GM19240 (cell line): ENCODE data around the gene TTLL4.
A peak's percentile ranks its signal among the peaks of the same experiment; 100 is the strongest.

Source experiments
- DNase-seq: peaks from one replicate; pipeline ENCODE4 v3.0.0; 2011; ENCODE audit warnings: low spot score; ENCODE audit not compliant: insufficient read length

TTLL4 gene, protein sequence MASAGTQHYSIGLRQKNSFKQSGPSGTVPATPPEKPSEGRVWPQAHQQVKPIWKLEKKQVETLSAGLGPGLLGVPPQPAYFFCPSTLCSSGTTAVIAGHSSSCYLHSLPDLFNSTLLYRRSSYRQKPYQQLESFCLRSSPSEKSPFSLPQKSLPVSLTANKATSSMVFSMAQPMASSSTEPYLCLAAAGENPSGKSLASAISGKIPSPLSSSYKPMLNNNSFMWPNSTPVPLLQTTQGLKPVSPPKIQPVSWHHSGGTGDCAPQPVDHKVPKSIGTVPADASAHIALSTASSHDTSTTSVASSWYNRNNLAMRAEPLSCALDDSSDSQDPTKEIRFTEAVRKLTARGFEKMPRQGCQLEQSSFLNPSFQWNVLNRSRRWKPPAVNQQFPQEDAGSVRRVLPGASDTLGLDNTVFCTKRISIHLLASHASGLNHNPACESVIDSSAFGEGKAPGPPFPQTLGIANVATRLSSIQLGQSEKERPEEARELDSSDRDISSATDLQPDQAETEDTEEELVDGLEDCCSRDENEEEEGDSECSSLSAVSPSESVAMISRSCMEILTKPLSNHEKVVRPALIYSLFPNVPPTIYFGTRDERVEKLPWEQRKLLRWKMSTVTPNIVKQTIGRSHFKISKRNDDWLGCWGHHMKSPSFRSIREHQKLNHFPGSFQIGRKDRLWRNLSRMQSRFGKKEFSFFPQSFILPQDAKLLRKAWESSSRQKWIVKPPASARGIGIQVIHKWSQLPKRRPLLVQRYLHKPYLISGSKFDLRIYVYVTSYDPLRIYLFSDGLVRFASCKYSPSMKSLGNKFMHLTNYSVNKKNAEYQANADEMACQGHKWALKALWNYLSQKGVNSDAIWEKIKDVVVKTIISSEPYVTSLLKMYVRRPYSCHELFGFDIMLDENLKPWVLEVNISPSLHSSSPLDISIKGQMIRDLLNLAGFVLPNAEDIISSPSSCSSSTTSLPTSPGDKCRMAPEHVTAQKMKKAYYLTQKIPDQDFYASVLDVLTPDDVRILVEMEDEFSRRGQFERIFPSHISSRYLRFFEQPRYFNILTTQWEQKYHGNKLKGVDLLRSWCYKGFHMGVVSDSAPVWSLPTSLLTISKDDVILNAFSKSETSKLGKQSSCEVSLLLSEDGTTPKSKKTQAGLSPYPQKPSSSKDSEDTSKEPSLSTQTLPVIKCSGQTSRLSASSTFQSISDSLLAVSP

DNA sequence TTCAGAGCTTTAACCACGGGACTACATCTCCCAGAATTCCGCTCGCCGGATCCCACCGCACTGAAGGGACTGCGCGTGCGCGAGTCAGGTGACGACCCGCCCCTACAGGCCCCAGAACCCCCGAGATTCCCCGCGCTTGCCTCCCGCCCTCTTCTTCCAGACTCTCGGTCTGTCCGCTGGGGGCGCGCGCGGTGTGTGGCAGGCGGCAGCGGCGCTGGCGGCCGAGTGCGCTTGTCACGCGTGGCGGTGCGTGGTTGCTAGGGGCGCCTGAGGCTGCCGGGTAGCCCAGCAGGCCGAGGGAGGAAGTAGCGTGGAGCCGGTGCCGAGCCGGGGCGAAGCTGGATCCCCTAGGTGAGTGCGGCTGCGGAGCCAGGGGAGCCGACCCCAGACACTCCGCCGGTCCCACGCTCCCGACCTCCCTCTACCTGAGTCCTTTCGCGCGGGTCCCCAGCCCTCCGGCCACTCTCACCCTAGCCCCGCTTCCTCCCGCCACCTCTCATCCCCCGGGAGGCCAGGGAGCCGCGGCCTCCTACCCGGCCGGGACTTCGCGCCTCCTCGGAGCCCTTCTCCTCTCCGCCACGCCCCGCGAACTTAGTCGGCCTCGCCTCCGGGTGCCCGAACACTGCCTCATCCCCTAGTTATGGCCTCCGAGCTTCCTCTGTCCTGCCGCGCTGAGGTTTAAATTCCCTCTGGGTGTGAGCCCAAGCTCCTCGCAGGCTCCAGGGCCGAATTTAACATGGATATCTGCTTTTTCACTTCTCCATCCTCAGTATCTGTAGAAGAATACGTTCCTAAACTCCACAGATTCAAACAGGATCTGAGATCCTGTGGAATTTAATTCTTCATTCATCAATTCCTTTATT, at the start of gene TTLL4:
Gene TTLL4 (plus strand): TSS at position 149 of the 863 bp plus-strand sequence. CDS start 26,842 bp downstream, outside the sequence.
- peak; percentile 94 for DNase-seq

DNA sequence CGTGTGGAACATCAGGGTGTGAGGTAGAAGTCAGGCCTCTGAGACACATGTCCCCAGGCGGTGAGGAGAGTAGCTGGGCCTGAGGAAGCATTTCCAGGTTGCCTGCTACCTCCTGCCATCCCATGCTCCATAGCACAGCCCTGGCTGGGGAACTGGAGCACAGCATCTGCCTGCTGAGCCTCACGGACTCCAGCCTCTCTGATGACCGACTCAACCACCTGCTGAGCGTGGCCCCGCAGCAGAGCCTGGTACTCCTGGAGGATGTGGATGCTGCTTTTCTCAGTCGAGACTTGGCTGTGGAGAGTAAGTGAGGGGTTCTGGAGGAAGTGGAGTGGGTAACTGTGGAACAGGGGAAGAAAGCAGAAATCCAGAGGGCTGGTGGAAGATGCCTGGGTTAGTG, 48.3 kb upstream of the TTLL4 start:
- no peak for DNase-seq

DNA sequence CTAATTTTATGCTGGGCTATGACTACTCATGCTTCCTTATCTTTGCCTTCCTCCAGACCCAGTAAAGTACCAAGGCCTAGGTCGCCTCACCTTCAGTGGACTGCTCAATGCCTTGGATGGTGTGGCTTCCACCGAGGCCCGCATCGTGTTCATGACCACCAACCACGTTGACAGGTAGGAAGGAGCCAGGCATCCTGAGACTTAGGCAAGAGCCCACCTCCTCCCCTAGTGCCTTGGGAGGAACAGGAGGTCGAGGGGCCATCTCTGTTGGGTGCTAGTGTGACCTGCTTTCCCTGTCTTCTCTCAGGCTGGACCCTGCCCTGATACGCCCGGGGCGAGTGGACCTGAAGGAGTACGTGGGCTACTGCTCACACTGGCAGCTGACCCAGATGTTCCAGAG, 47.8 kb upstream of the TTLL4 start:
- DNase-seq: no peak

DNA sequence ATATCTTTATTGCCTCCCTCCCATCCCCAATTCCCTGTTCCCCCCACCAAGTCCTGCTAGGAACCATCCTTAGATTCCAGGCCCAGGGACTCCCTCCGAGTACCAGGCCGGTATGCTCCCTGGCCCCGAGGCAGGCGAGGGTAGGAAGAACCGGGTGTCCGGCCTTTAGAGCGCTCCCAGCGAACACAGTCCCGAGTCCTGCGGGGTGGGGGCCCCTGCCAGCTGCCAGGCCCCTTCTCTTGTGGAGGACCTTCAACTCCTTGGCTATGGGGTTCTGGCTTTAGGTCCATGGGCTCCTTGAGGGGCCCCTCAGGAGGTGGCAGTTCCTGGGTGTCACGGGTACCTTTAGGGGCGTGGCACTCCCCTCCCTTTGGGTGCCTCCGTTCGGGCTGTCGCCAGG, 46.7 kb upstream of the TTLL4 start:
- DNase-seq: no peak

DNA sequence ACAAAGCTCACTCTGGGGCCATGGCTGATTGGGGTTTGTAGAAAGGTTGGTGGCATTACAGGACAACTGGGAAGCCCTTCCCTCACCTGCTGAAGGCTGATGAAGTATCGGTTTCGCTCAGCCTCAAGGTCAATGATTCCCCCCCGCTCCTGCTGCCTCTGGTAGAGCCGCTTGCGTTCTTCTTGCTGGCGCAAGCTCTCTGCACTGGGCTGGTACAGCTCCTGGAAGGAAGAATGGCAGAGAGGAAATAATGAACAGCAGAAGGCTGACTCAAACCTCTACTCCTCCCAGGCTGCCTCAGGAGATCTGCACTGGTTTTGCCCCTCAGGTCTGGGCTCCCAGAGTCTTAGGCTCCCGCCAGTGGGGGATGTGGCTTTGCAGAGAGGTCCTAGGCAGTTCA, 46.0 kb upstream of the TTLL4 start:
- no peak for DNase-seq

DNA sequence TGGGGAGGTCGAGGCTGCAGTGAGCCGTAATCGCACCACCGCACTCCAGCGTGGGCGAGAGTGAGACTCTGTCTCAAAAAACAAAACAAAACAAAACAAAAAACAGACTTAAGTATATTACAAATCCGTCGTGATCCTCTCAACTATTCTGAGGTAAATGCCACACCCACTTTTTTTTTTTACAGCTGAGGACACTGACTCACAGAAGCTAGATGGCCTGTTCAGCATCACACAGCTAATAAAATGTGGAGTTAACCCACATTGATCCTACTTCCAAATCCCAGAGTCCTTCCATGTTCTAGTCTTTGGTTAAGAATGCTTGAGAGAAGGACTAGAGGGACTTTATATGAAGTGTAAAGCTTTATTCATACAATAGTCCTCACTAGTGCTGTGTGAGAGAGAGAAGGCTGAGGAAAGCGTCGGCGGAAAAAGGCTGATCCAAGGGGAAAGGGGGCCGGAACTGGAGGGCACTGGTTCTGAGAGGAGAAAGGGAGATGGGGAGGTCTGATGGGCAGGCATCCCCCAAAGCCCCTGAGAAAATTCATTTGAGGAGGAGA, 39.5 kb upstream of the TTLL4 start:
- no peak for DNase-seq

DNA sequence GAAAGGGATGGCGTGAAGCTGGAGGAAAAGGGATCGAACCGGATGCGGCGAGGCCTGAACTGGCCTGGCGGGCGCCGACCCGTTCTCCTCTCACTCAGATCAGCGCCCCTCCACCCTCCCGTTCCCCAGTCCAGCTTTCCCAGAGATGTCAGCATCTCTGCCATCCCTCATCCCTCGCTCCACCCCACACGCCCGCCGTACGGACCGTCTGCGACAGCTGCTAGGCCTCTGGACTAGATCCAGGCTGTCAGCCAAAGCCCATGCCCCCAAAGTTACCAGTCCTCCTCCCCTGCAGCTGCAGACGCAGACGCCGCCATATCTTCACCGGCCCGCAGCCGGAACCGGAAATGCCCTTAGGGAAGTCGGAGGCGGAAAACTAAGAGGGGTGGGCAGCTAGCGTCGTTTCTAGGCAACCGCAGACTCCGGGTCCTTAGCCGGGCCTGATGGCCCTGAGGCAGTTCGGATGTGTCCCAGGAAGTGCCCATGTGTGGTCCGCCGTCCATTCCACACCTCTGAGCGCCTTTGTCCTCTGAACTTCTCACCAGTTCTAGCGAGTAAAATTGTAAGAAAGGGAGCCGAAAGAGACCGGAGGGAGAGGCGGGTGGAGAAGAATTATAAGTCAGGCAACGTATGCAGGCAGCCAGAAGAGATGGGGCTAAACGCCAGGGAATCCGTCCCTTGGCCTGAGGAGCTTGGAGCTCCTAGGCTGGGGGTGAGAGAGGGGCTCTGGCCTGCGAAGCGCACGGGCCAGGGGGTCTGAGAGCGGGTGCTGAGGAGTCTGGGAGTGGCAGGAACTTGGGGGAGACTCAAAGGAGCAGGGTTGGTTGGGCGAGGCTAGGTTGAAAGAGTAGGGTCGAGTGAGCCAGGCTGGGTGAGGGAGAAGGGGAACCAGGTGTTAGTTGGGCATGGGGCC, 38.7 kb upstream of the TTLL4 start, which contains the start of the genes RNF25 and STK36:
Gene RNF25 (minus strand): TSS at position 349 of the 913 bp plus-strand sequence. CDS start 32 bp downstream, at position 317.
Gene STK36 (plus strand): TSS at position 433 of the 913 bp plus-strand sequence. CDS start 744 bp downstream, outside the sequence.
- DNase-seq: peak; percentile 92

DNA sequence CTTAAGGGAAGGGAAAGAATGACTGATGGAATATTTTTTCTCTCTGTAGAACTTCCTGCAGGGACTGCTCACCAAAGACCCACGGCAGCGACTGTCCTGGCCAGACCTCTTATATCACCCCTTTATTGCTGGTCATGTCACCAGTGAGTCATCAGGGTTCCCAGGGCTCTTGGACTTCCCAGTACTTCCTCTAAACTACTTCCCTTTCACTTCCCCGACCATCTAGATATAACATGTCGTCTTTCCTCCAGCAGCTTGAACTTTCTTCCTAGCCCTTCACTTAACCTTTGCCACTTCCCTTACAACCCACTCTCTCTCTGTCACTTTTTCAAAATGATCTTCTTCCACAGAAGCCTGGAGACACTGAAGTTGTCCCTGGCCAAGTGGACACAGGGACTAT, 31.5 kb upstream of the TTLL4 start:
- no peak for DNase-seq

DNA sequence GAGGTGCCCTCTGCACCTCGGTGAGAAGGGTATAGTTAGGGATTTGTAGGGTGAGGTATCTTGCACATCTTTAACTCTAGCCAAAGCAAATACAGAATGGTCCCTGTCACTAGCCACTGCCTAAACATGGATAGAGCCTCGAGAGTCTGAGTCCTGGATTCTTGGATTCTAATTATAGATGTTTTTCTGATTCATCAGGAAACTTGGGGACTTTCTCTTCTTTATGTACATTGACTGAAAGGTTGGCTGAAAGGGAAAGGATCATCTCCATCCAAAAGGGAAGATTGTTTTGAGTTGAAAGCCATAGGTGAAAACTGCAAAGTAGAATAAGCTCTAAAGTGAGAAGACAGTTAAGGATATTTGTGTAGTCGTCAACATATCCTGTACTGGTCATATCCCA, 30.6 kb upstream of the TTLL4 start:
- DNase-seq: no peak

DNA sequence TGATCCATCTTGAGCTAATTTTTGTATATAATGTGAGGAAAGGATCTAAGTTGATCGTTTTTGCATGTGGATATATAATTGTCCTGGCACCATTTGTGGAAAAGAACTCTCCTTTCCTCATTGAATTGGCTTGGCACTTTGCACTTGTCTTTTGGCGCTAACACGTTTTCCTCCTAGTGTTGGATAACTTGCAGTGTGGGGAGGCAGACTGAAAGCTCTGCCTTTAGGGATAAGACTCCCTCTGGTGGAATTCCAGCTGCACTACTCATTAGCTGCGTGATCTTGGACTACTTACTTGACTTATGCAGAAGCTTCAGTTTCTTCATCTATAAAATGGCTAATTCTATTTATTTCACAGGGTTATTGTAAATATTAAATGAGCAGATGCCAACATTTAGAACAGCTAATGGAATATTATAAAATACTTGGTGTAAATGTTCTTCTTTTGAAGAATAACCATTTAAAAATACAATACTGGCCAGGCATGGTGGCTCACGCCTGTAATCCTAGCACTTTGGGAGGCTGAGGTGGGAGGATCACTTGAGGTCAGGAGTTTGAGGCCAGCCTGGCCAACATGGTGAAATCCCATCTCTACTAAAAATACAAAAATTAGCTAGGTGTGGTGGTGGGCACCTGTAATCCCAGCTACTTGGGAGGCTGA, 23.1 kb upstream of the TTLL4 start:
- peak; percentile 34 for DNase-seq

DNA sequence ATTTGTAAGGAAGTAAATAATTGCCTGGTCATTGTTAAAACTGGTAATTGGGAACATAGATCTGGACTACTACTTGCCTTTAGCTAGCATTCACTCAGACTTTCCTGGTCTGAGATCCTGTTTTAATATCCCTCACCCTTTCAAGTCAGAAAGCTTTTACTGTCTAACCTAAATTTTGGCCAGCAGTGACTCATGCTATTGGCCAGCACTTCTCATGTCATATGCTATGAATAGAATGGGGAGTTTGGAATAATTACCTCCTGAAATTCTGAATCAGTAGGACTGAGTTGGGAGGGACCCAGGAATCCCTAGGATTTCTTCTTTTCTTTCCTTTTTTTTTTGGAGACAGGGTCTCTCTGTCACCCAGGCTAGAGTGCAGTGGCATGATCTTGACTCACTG, 19.4 kb upstream of the TTLL4 start:
- DNase-seq: no peak

DNA sequence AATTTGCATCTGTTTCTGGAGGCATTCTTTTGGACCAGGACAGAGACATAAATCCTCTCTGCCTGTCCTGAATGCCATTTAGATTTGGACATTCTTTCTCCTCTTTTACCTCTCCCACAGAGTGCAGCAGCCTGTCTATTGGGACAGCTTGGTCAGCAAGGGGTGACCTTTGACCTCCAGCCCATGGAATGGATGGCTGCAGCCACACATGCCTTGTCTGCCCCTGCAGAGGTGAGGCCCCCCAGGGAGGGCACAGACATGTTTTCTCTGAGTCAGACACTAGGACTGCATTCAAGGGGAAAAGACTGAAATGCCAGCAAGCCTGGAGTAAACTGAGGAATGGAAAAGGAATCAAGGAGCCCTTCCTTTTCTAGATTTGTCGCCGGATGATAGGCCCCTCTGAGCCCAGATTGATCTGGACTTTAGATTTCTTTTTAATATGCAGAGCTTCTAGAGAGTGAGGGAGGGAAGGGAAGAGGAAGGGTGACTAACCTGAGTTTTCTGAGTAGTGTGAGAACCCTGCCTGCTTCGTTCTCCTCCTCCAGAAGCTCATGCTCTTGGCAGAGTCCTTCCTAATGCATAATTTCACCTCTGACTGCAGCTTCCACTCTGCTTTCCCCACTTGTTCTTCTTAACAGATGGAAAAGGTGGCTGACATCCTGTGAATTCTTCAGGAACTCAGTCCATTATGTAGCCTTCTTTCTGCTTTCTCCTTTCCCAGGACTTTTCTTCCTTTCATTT, 16.1 kb upstream of the TTLL4 start:
- no peak for DNase-seq

DNA sequence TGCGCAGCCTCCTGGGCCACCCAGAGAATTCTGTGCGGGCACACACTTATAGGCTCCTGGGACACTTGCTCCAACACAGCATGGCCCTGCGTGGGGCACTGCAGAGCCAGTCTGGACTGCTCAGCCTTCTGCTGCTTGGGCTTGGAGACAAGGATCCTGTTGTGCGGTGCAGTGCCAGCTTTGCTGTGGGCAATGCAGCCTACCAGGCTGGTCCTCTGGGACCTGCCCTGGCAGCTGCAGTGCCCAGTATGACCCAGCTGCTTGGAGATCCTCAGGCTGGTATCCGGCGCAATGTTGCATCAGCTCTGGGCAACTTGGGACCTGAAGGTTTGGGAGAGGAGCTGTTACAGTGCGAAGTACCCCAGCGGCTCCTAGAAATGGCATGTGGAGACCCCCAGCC, 11.8 kb upstream of the TTLL4 start:
- no peak for DNase-seq

DNA sequence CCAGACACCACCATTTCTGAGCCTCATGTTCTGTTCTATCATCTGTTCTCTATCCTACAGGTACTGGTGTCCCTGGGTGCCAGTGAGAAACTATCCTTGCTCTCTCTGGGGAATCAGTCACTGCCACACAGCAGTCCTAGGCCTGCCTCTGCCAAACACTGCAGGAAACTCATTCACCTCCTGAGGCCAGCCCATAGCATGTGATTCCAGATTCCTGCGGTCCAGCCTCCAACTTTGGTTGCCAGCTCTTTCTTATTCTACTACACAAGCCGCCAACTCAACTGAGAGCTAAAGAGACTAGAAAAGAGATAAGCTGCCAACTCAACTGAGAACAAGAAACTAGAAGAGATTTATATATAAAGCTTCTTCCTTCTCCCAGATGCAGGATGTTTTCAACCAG, 8.8 kb upstream of the TTLL4 start:
- no peak for DNase-seq

DNA sequence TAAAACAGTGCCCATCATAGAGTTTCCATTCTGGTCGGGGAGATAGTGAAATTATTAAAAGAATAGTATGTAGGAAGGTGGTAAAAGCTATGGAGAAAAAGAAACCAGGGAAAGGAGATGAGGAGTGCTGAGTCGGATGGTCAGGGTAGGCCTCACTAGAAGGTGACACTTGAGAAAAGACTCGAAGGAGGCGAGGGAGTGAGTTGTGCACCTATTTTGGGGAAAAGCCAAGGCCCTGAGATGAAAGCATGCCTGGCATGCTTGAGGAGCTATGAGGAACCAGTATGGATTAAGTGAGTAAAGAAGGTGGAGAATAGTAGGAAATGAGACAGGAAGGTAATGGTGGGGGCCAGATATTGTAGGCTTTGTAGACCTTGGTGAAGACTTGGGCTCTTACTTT, 7.3 kb upstream of the TTLL4 start:
- no peak for DNase-seq

DNA sequence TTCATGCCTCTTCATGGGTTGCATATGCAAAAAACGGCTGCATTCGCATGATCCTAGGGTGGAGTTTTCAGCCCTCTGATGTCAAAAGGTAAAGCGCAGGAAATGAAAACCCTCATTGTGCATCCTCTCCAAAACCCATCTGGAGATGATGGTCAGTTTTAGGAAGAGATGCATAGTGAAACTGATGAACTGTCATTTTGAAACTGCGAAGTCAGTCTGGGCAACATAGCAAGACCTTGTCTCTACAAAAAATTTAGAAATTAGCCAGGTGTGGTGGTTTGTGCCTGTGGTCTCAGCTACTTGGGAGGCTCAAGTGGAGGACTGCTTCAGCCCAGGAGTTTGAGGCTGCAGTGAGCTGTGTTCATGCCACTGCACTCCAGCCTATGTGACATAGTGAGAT, 2.5 kb upstream of the TTLL4 start:
- peak; percentile 45 for DNase-seq

DNA sequence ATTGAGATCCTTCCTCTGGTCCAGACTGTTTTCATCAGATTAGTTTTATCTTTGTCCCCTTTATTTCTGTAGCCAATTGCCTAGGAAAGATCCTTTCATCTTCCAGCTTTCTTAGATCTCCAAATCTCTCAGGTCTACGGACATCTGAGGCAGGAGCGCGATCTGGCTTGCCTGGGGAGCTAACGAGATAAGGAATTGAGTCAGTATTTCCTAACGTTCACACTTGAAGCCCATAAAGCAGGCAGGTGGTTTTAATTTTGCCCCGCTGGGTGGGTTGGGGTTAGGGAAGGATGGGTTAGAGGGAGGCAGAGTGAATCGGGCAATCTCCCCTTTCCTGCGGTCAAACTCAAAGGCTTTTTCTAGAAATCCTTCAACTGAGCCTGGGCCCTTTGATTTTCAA, 727 bp upstream of the TTLL4 start:
- DNase-seq: no peak

DNA sequence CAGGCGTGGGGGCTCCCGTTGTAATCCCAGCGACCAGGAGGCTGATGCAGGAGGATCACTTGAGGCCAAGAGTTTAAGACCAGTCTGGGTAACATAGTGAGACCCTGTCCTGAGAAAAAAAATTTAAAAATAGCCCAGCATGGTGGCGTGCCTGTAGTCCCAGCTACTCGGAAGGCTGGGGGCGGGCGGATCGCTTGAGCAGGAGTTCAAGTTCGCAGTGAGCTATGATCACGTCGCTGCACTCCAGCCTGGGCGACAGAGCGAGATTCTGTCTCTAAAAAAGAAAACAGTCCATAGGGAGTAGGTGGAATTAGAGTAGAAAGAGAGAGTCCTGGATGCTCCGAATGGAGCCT, 325 bp upstream of the TTLL4 start:
- DNase-seq: no peak
